Natural killer cell (primary cell): ENCODE results near the gene THNSL1. TPM values are rescaled to one million over a fixed set of nuclear protein-coding genes. Genes with fewer than 3 reads are reported as not detected.

Experiments used
- ATAC-seq, 3 donors: fragments of 150-1000 bp in 2 of 3; fragments of 200-7000 bp in 1 of 3; cut with Tn5 transposase; 1 replicate in 1 of 3; 2 replicates in 2 of 3; pipeline ENCODE4 v1.10.0; 2021; ENCODE audit warnings: mild to moderate bottlenecking in 2 of 3, moderate library complexity in 2 of 3
- DNase-seq, 2 donors: peaks; one replicate each; pipeline versions ENCODE4 v3.0.0 to v3.0.0-alpha.2; 2013 to 2021; ENCODE audit warnings: mixed read lengths in 1 of 2
- H3K27ac ChIP-seq: one replicate; pipeline ENCODE4 v1.5.1; 2013; ENCODE audit warnings: mild to moderate bottlenecking, low read length
- H3K27me3 ChIP-seq: one replicate; pipeline ENCODE4 v1.6.1; 2013; ENCODE audit warnings: low read length; ENCODE audit not compliant: control insufficient read depth, insufficient read depth
- H3K36me3 ChIP-seq: one replicate; pipeline ENCODE4 v1.6.1; 2013; ENCODE audit warnings: low read length; ENCODE audit not compliant: control insufficient read depth, insufficient read depth
- H3K4me1 ChIP-seq: one replicate; pipeline ENCODE4 v1.6.1; 2013; ENCODE audit warnings: low read length; ENCODE audit not compliant: control insufficient read depth, insufficient read depth
- H3K4me3 ChIP-seq: one replicate; pipeline ENCODE4 v1.5.1; 2013; ENCODE audit warnings: low read length
- H3K9me3 ChIP-seq: one replicate; pipeline ENCODE4 v1.6.1; 2013; ENCODE audit warnings: low read length; ENCODE audit not compliant: control insufficient read depth, insufficient read depth
- H3K27ac Mint-ChIP-seq, 2 donors: one replicate each; pipeline ENCODE4 v1.8.0; 2022; ENCODE audit warnings: mild to moderate bottlenecking in 2 of 2, mixed read lengths in 2 of 2, moderate library complexity in 1 of 2
- H3K27me3 Mint-ChIP-seq, 2 donors: one replicate each; pipeline ENCODE4 v1.8.0; 2022; ENCODE audit warnings: low read depth in 2 of 2, mixed read lengths in 2 of 2
- H3K36me3 Mint-ChIP-seq: one replicate; pipeline ENCODE4 v1.8.0; 2022; ENCODE audit warnings: mixed read lengths
- H3K4me1 Mint-ChIP-seq, 2 donors: one replicate each; pipeline ENCODE4 v1.8.0; 2022; ENCODE audit warnings: mixed read lengths in 2 of 2
- H3K4me3 Mint-ChIP-seq: one replicate; pipeline ENCODE4 v1.8.0; 2022; ENCODE audit warnings: mild to moderate bottlenecking, moderate library complexity, mixed read lengths
- H3K9me3 Mint-ChIP-seq, 2 donors: one replicate each; pipeline ENCODE4 v1.8.0; 2022; ENCODE audit warnings: mixed read lengths in 2 of 2
- WGBS: methylation state at CpG from one replicate; pipeline ENCODE4 v1.1.7; 2013; ENCODE audit warnings: missing lambda C conversion rate; ENCODE audit not compliant: insufficient coverage; 5-methylcytosine and 5-hydroxymethylcytosine counted together
- intact Hi-C: fragments of 100-400 bp; cut with micrococcal nuclease; formaldehyde crosslinking; loops from one replicate; pipeline ENCODE4 v1.14.2; 2022
- total RNA-seq, 4 donors: library from RNA; stranded (reverse); fragments of 120-200 nt in 1 of 4; gene quantifications; one replicate each; pipeline versions ENCODE4 v1.2.3 to v1.2.4, GENCODE V29; 2013 to 2022
- TF ChIP-seq, protein P1 (sequence below): fragments of 200-600 bp; IDR thresholded peaks from one replicate; pipeline ENCODE4 v1.8.0; 2022; ENCODE audit warnings: antibody characterized with exemption

Gene THNSL1
- total RNA-seq, 3 donors from 2014 or later (not counting 1 experiment from before 2014, with no cell fraction given) = 1.2 to 2.9 (median 2.3) TPM

DNA sequence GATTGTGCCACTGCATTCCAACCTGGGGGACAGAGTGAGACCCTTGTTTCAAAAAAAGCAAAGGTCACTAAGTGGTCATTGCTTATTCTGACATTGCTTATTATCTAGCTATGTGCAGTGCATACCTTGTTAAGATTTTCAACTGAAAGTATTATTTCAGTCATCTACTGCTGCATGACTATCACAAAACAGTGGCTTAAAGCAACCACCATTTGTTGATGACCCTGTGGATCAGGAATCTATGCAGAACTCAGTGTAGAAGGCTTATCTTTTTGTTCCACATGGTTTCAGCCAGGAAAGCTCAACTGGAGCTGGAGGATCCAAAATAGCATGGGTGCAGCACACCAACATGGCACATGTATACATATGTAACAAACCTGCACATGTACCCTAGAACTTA, 23.1 kb downstream of the THNSL1 start:
- no peak for DNase-seq
- H3K9me3 ChIP-seq = no peaks in the 10 kb centered on the region
- no peaks in the 10 kb centered on the region for H3K36me3 ChIP-seq
- no peaks in the 10 kb centered on the region for H3K4me1 ChIP-seq
- no peak for ATAC-seq
- H3K27me3 ChIP-seq = peaks cover 5% of the 10 kb centered on the region
- H3K4me3 ChIP-seq = no peak overlapping the region
- intact Hi-C loops = no loop called here
- H3K4me3 Mint-ChIP-seq = no peak overlapping the region
- H3K27me3 Mint-ChIP-seq = peaks cover 17 to 42% of the 10 kb centered on the region in 2 donors
- no peaks in the 10 kb centered on the region for H3K4me1 Mint-ChIP-seq
- no peaks in the 10 kb centered on the region for H3K36me3 Mint-ChIP-seq
- H3K9me3 Mint-ChIP-seq = no peaks in the 10 kb centered on the region
- no peak overlapping the region for H3K27ac Mint-ChIP-seq
- TF ChIP-seq, protein P1, sequence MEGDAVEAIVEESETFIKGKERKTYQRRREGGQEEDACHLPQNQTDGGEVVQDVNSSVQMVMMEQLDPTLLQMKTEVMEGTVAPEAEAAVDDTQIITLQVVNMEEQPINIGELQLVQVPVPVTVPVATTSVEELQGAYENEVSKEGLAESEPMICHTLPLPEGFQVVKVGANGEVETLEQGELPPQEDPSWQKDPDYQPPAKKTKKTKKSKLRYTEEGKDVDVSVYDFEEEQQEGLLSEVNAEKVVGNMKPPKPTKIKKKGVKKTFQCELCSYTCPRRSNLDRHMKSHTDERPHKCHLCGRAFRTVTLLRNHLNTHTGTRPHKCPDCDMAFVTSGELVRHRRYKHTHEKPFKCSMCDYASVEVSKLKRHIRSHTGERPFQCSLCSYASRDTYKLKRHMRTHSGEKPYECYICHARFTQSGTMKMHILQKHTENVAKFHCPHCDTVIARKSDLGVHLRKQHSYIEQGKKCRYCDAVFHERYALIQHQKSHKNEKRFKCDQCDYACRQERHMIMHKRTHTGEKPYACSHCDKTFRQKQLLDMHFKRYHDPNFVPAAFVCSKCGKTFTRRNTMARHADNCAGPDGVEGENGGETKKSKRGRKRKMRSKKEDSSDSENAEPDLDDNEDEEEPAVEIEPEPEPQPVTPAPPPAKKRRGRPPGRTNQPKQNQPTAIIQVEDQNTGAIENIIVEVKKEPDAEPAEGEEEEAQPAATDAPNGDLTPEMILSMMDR = no peak
- H3K27ac ChIP-seq = no peak overlapping the region

DNA sequence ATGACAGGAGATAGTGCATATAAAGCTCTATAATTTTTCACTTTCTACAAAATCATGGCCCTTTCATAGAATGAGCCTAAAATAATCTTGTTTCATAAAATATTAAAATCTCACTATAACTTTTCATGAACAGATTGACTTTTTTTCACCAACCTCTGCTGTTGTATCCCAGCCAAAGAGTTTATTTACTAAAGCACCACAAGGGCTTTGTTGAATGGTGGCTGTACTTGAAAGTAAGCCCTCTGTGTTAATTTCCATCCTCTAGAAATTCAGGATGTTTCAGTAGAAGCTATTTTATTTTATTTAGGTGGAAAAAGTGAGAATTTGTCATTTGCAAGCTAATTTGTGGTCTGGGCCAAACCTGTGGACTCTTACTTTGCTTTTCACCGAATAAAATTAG, 30.2 kb downstream of the THNSL1 start:
- H3K4me1 ChIP-seq = no peaks in the 10 kb centered on the region
- no peak overlapping the region for H3K4me3 Mint-ChIP-seq
- intact Hi-C loops = no loop called here
- no peak overlapping the region for H3K27ac ChIP-seq
- no peak overlapping the region for H3K4me3 ChIP-seq
- H3K27me3 ChIP-seq = peaks cover 2% of the 10 kb centered on the region
- ATAC-seq = no peak
- TF ChIP-seq, protein P1 = no peak
- peaks cover 22 to 50% of the 10 kb centered on the region in 2 donors for H3K27me3 Mint-ChIP-seq
- no peak for DNase-seq
- 88% methylated on average over 1 of the region's 1 CpG for whole genome bisulfite sequencing
- H3K9me3 Mint-ChIP-seq = no peaks in the 10 kb centered on the region
- H3K36me3 ChIP-seq = no peaks in the 10 kb centered on the region
- no peaks in the 10 kb centered on the region for H3K36me3 Mint-ChIP-seq
- no peaks in the 10 kb centered on the region for H3K9me3 ChIP-seq
- H3K4me1 Mint-ChIP-seq = no peaks in the 10 kb centered on the region
- H3K27ac Mint-ChIP-seq = no peak overlapping the region

DNA sequence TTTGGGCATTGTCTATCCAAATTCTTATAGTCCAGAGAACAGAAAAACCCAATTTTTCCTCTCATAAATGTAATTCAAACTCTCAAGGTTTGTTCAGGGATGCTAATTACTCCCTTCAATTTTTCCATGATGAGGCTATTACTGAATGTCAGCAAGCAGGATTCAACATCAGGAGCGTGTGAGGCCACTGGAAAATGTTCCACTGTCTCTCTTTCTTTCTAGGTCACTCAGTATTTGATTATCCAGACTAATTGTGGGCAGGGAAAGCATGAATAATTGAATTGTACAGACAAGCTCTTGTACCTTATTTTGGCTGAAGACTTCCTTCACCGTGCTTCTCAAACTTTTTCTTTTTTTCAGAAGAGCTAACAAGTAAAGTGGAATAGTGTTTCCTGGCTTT, 30.7 kb downstream of the THNSL1 start:
- Mint-ChIP-seq H3K27ac (no peak overlapping the region), H3K27me3 (peaks cover 22 to 47% of the 10 kb centered on the region in 2 donors), H3K4me1 (no peaks in the 10 kb centered on the region), H3K9me3 (no peaks in the 10 kb centered on the region), H3K36me3 (no peaks in the 10 kb centered on the region), H3K4me3 (no peak overlapping the region)
- no peak overlapping the region for H3K27ac ChIP-seq
- H3K9me3 ChIP-seq = no peaks in the 10 kb centered on the region
- TF ChIP-seq, protein P1 = no peak
- intact Hi-C loops = no loop called here
- H3K36me3 ChIP-seq = no peaks in the 10 kb centered on the region
- H3K4me1 ChIP-seq = no peaks in the 10 kb centered on the region
- DNase-seq (no peak), ATAC-seq (no peak)
- whole genome bisulfite sequencing = 100% methylated on average over 1 of the region's 2 CpGs
- H3K4me3 ChIP-seq = no peak overlapping the region
- peaks cover 2% of the 10 kb centered on the region for H3K27me3 ChIP-seq

DNA sequence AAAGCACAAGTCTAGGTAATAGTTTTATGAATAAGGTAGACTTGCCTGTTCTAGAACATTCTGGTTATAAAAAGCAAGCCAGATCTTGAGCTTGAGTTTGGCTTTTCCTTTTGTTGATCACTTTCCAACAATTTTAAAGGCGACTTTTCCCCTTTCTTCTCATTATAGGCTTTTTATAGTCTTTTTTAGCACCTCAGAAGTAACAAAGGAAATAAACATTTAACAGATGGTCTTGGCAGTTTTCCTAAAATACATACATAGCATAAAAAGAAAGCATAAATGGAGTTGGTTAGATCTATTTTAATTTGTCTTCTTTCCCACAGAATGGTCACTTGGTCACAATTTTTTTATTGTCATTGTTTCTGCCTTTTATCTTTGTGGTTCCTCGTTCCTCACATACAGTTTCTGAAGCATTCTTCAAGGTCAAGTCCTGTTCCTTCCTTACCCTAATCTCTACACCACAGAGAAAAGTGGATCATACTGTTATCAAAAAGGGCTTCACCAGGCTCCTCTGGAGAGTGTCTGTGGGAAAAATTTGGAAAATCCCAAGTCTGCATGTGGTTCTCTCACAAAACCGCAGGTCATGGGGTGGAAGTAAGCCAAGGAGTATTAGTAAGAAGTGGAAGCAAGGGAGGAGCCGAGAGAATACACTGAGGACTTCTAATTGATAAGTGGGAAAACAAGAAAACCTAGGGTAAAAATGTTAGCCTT, 31.3 kb downstream of the THNSL1 start:
- H3K9me3 Mint-ChIP-seq = no peaks in the 10 kb centered on the region
- H3K36me3 Mint-ChIP-seq = no peaks in the 10 kb centered on the region
- ATAC-seq (no peak), DNase-seq (no peak)
- no peak overlapping the region for H3K27ac ChIP-seq
- no peaks in the 10 kb centered on the region for H3K4me1 Mint-ChIP-seq
- H3K9me3 ChIP-seq = no peaks in the 10 kb centered on the region
- no peaks in the 10 kb centered on the region for H3K36me3 ChIP-seq
- no peak overlapping the region for H3K4me3 Mint-ChIP-seq
- 43% methylated on average over 4 of the region's 4 CpGs for WGBS
- H3K4me3 ChIP-seq = no peak overlapping the region
- no peak overlapping the region for H3K27ac Mint-ChIP-seq
- intact Hi-C loops = no loop called here
- H3K4me1 ChIP-seq = no peaks in the 10 kb centered on the region
- H3K27me3 Mint-ChIP-seq = peaks cover 19 to 47% of the 10 kb centered on the region in 2 donors
- H3K27me3 ChIP-seq = peaks cover 2% of the 10 kb centered on the region
- TF ChIP-seq, protein P1 = no peak
